Measurements from ENCODE around the gene SLC8A1. TPM values are rescaled to one million over a fixed set of nuclear protein-coding genes. Genes with fewer than 3 reads are reported as not detected.
A peak's percentile ranks its signal among the peaks of the same experiment; 100 is the strongest.

The SLC8A1 gene
- total and polyA plus RNA-seq, 2 donors from 2014 or later = 12.9 to 33.9 TPM

DNA sequence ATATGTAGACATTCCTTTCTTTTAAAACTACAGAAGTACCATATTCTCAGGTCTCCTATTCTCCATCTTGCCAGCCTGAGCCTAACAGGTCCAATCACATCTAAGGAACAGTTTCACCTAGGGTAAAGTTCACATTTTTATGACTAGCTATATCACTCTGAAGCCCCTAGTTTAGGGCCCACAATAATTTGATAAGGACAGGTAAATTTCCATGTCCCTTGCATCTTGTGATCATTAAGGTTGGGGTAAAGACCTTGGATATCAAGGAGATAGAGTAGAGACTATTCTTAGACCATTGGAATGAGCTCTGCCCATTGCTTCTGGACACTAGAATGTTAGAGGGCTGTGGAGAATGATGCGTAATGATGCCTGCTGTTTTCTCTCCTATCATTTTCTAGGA lies 185.7 kb downstream of the SLC8A1 start:
- H3K27ac ChIP-seq (ENCODE audit: low read depth in 2 of 2, low read length in 2 of 2) = no peak overlapping the region
- intact Hi-C loops (cut with DNase I) = no loop called here
- no peak for FAIRE-seq

DNA sequence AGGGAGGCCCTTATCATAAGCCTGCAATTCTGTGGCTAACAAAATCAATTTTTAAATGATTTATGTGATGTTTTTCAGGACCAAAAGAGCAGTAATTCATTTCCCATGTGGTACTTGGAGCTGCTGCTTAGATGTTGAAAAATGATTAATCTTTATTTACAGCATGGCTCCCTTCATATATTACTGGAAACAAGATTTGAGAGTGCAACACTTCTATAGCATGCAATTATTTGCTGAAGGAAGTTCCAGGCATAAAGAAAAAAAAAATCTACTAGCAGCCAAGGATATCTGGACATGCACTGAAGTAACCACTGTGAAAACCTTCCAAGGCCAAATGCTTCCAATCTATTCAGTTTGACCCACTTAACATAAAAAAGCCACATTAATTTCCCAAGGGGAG lies 186.3 kb downstream of the SLC8A1 start:
- DNase-seq = peak in 1 of 5 donors; percentile 63
- Histone ChIP-seq H3K9ac (ENCODE audit: low read length in 3 of 3) (no peak overlapping the region), H3K4me1 (ENCODE audit: control insufficient read depth in 2 of 3, insufficient read depth in 2 of 3, low read depth in 1 of 3, low read length in 3 of 3) (peaks cover 0 to under 1% (median 0%) of the 10 kb centered on the region in 3 donors), H3K9me3 (ENCODE audit: control insufficient read depth in 2 of 3, insufficient read depth in 1 of 3, low read length in 3 of 3) (no peaks in the 10 kb centered on the region), H3K4me3 (ENCODE audit: low read length in 3 of 3) (no peak overlapping the region), H3K27ac (ENCODE audit: low read depth in 2 of 2, low read length in 2 of 2) (no peak overlapping the region), H3K27me3 (ENCODE audit: control insufficient read depth, insufficient read depth, low read length) (no peaks in the 10 kb centered on the region), H3K36me3 (ENCODE audit: control insufficient read depth in 2 of 3, insufficient read depth in 3 of 3, low read length in 3 of 3) (no peaks in the 10 kb centered on the region)
- intact Hi-C loops (cut with DNase I) = no loop called here
- FAIRE-seq = no peak
- TF ChIP-seq, protein P1, sequence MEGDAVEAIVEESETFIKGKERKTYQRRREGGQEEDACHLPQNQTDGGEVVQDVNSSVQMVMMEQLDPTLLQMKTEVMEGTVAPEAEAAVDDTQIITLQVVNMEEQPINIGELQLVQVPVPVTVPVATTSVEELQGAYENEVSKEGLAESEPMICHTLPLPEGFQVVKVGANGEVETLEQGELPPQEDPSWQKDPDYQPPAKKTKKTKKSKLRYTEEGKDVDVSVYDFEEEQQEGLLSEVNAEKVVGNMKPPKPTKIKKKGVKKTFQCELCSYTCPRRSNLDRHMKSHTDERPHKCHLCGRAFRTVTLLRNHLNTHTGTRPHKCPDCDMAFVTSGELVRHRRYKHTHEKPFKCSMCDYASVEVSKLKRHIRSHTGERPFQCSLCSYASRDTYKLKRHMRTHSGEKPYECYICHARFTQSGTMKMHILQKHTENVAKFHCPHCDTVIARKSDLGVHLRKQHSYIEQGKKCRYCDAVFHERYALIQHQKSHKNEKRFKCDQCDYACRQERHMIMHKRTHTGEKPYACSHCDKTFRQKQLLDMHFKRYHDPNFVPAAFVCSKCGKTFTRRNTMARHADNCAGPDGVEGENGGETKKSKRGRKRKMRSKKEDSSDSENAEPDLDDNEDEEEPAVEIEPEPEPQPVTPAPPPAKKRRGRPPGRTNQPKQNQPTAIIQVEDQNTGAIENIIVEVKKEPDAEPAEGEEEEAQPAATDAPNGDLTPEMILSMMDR (IDR thresholded peaks at IDR 0.05; ENCODE audit: borderline replicate concordance, extremely low read depth, insufficient read depth) = no peak

More for the DNA sequence above, 185.7 kb downstream of the SLC8A1 start:
- Histone ChIP-seq H3K4me1 (ENCODE audit: control insufficient read depth in 2 of 3, insufficient read depth in 2 of 3, low read depth in 1 of 3, low read length in 3 of 3) (peaks cover 0 to 2% (median 0%) of the 10 kb centered on the region in 3 donors), H3K36me3 (ENCODE audit: control insufficient read depth in 2 of 3, insufficient read depth in 3 of 3, low read length in 3 of 3) (no peaks in the 10 kb centered on the region), H3K9ac (ENCODE audit: low read length in 3 of 3) (no peak overlapping the region), H3K27me3 (ENCODE audit: control insufficient read depth, insufficient read depth, low read length) (no peaks in the 10 kb centered on the region), H3K4me3 (ENCODE audit: low read length in 3 of 3) (no peak overlapping the region), H3K9me3 (ENCODE audit: control insufficient read depth in 2 of 3, insufficient read depth in 1 of 3, low read length in 3 of 3) (no peaks in the 10 kb centered on the region)
- no peak for DNase-seq
- TF ChIP-seq, protein P1 (IDR thresholded peaks at IDR 0.05; ENCODE audit: borderline replicate concordance, extremely low read depth, insufficient read depth) = no peak

DNA sequence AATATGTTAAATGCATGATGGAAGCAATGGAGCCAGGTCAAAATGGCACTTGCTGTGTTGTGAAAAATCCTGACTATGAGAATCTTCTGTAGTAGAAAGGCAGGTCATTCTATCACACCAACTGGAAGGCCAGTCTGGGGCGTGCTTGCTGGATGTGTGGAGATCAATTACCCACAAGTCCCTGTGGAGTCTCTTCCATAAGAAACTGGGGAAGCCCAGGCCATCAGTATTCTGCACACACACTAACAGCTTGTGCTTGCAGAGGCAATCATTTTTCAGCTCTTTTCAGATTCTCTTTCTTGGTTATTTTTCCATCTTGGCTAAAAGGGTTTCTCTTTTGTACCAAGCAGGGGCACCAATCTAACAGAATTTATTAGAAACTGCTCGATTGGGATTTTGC lies 190.8 kb downstream of the SLC8A1 start:
- Histone ChIP-seq H3K4me1 (ENCODE audit: control insufficient read depth in 2 of 3, insufficient read depth in 2 of 3, low read depth in 1 of 3, low read length in 3 of 3) (no peaks in the 10 kb centered on the region), H3K27ac (ENCODE audit: low read depth in 2 of 2, low read length in 2 of 2) (no peak overlapping the region), H3K9ac (ENCODE audit: low read length in 3 of 3) (no peak overlapping the region), H3K36me3 (ENCODE audit: control insufficient read depth in 2 of 3, insufficient read depth in 3 of 3, low read length in 3 of 3) (no peaks in the 10 kb centered on the region), H3K9me3 (ENCODE audit: control insufficient read depth in 2 of 3, insufficient read depth in 1 of 3, low read length in 3 of 3) (no peaks in the 10 kb centered on the region), H3K27me3 (ENCODE audit: control insufficient read depth, insufficient read depth, low read length) (no peaks in the 10 kb centered on the region), H3K4me3 (ENCODE audit: low read length in 3 of 3) (no peak overlapping the region)
- FAIRE-seq (no peak), DNase-seq (no peak)
- intact Hi-C loops (cut with DNase I) = no loop called here
- TF ChIP-seq, protein P1 (IDR thresholded peaks at IDR 0.05; ENCODE audit: borderline replicate concordance, extremely low read depth, insufficient read depth) = no peak

- DNase-seq (no peak), FAIRE-seq (no peak)
- H3K9me3 ChIP-seq (ENCODE audit: control insufficient read depth in 2 of 3, insufficient read depth in 1 of 3, low read length in 3 of 3) = no peaks in the 10 kb centered on the region
- no peaks in the 10 kb centered on the region for H3K27me3 ChIP-seq (ENCODE audit: control insufficient read depth, insufficient read depth, low read length)
- H3K27ac ChIP-seq (ENCODE audit: low read depth in 2 of 2, low read length in 2 of 2) = no peak overlapping the region
- intact Hi-C loops (cut with DNase I) = no loop called here
- H3K36me3 ChIP-seq (ENCODE audit: control insufficient read depth in 2 of 3, insufficient read depth in 3 of 3, low read length in 3 of 3) = no peaks in the 10 kb centered on the region
- TF ChIP-seq, protein P1 (IDR thresholded peaks at IDR 0.05; ENCODE audit: borderline replicate concordance, extremely low read depth, insufficient read depth) = no peak
- no peaks in the 10 kb centered on the region for H3K4me1 ChIP-seq (ENCODE audit: control insufficient read depth in 2 of 3, insufficient read depth in 2 of 3, low read depth in 1 of 3, low read length in 3 of 3)
- H3K9ac ChIP-seq (ENCODE audit: low read length in 3 of 3) = no peak overlapping the region
- H3K4me3 ChIP-seq (ENCODE audit: low read length in 3 of 3) = no peak overlapping the region
These were observed 191.5 kb downstream of the SLC8A1 start for GRCh38 chr2:40260437-40260836.

Data from kidney (tissue), 14 donors.